ACHN (cell line): Measurements from ENCODE around the gene OR52E1.

Experiments
- DNase-seq: peaks from one replicate; pipeline ENCODE4 v3.0.0-alpha.2; 2015
- in situ Hi-C: cut with HindIII; loops from 2 replicates; pipeline ENCODE4 v1.10.0; 2017; ENCODE audit warnings: low sequenced_read_pairs, low pct_ligation_motif_present, low pct_unique_long_range_greater_than_20kb

OR52E1 gene

GRCh38 chr11:5102246-5102645 is 32.9 kb downstream of the OR52E1 start:
- in situ Hi-C loops = no loop called here
- DNase-seq = no peak

- DNase-seq = no peak
- in situ Hi-C loops = no loop called here
These were observed 33.7 kb downstream of the OR52E1 start for GRCh38 chr11:5103066-5103465.

GRCh38 chr11:5107285-5107684 is 37.9 kb downstream of the OR52E1 start:
- in situ Hi-C loops = no loop called here
- no peak for DNase-seq

GRCh38 chr11:5115339-5115738 is 46.0 kb downstream of the OR52E1 start:
- DNase-seq = no peak
- in situ Hi-C loops = no loop called here

- DNase-seq = no peak
- in situ Hi-C loops = no loop called here
These were observed 48.2 kb downstream of the OR52E1 start for GRCh38 chr11:5117588-5117987.

DNA sequence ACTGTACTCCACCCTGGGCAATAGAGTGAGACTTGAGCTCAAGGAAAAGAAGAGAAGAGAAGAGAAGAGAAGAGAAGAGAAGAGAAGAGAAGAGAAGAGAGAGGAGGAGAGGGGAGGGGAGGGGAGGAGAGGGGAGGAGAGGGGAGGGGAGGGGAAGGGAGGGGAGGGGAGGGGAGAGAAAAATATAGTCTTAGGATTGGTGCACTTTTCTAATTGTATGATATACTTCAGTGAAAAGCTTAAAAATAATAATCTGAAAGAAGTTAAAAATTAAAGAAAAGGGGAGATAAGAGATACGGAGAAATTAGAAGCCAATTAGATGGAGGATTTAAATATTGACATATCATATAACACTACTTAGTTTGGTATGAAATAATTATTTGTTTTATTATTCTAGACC is 49.5 kb downstream of the OR52E1 start:
- in situ Hi-C loops = no loop called here
- no peak for DNase-seq
